Activated naive CD4-positive, alpha-beta T cell treated with anti-CD3 and anti-CD28 coated beads, Interleukin-2, amount 10 ng/mL, durations not matched to agents 7 days and 5 days (primary cell): Measurements from ENCODE around the gene CAMK1D.
"Not testable (repeated sequence)": the region's sequence is repeated elsewhere in the genome, so short reads cannot be mapped to it uniquely, and the experiment has no call there.

Experiments
- CTCF ChIA-PET: fragments of 350-600 bp; sonication (Branson Sonifier 250); formaldehyde crosslinking; loops from one replicate; lab custom pipeline; 2021; ENCODE audit warnings: antibody characterized with exemption; lab: Charles Lee
- DNase-seq: peaks from one replicate; pipeline ENCODE4 v3.0.0-alpha.2; 2020
- H3K27ac Mint-ChIP-seq: one replicate; pipeline ENCODE4 v1.8.0; 2021; ENCODE audit warnings: mild to moderate bottlenecking, moderate library complexity, mixed read lengths
- H3K27me3 Mint-ChIP-seq: one replicate; pipeline ENCODE4 v1.8.0; 2021; ENCODE audit warnings: mild to moderate bottlenecking, mixed read lengths
- H3K36me3 Mint-ChIP-seq: one replicate; pipeline ENCODE4 v1.8.0; 2021; ENCODE audit warnings: mixed read lengths
- H3K4me1 Mint-ChIP-seq: one replicate; pipeline ENCODE4 v1.8.0; 2021; ENCODE audit warnings: mixed read lengths
- H3K4me3 Mint-ChIP-seq: one replicate; pipeline ENCODE4 v1.8.0; 2021; ENCODE audit warnings: mild to moderate bottlenecking, moderate library complexity, mixed read lengths
- H3K9me3 Mint-ChIP-seq: one replicate; pipeline ENCODE4 v1.8.0; 2021; ENCODE audit warnings: mixed read lengths

The CAMK1D gene

DNA sequence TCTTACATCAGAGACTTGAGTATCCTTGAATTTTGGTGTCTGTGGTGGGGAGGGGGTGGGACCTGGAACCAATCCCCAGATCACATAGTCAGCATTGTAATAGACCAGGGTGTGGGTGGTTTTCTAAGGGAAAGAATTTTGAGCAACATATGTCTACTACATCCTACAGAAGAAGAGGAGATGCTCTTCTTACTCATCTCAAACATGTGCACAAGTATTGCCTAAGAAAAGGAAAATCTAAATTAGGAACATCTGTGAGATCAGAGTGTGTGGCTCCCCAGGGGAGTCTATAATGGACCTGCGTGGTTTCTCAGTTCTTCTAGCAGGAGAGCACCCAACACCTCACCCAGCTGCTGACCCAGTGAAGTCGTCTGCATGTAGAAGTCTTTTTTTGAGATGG lies 503.3 kb downstream of the CAMK1D start:
- H3K4me3 Mint-ChIP-seq, result no peak overlapping the region
- no peak for DNase-seq
- H3K27ac Mint-ChIP-seq, result no peak overlapping the region
- H3K9me3 Mint-ChIP-seq, result no peaks in the 10 kb centered on the region
- H3K4me1 Mint-ChIP-seq, result no peaks in the 10 kb centered on the region
- H3K36me3 Mint-ChIP-seq, result no peaks in the 10 kb centered on the region
- CTCF ChIA-PET, result no interaction called here
- peaks cover 17% of the 10 kb centered on the region for H3K27me3 Mint-ChIP-seq

DNA sequence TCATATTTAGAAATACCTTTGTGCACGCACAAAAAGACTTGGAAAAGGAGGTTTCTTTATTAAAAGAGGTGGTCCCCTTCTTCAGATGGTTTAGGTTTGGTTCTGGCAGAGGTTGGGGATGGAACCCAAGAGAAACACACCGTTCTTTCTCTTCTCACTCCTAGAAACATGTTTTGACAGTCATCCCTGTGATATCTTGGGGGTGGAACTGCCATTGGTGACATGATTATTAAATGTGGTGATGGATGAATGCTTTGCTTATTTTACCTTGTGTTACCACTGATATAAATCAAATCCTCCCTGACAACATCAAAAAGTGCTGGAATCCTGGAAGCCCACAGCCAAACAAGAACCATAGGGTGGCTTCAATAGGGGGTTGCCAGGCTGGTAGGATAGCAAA lies 505.6 kb downstream of the CAMK1D start:
- Mint-ChIP-seq H3K9me3 (no peaks in the 10 kb centered on the region), H3K36me3 (no peaks in the 10 kb centered on the region), H3K27me3 (peaks cover 7% of the 10 kb centered on the region), H3K4me3 (no peak overlapping the region), H3K27ac (no peak overlapping the region), H3K4me1 (no peaks in the 10 kb centered on the region)
- no peak for DNase-seq
- CTCF ChIA-PET, result no interaction called here

DNA sequence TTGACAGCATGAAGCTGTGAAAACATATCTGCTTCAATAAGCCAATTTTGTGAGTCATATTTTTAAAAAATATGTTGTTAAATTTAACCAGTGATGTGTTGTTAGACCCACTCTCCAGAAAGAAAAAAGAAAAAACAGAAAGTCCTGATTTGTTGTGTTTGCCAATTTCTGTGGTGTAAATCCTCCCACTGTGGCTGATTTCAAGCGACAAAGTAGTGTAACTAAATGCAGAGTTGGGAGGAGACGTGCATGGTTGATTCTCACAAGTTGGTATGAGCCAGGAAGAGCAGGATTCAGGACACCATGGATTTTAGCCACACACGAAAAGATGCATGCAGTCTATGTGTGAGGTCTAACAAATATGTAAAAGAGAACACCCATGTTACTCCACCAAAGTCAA lies 513.1 kb downstream of the CAMK1D start:
- Mint-ChIP-seq H3K27me3 (peaks cover 4% of the 10 kb centered on the region), H3K36me3 (no peaks in the 10 kb centered on the region), H3K9me3 (peaks cover 2% of the 10 kb centered on the region), H3K27ac (no peak overlapping the region), H3K4me1 (no peaks in the 10 kb centered on the region), H3K4me3 (no peak overlapping the region)
- CTCF ChIA-PET, result no interaction called here
- DNase-seq, result no peak

DNA sequence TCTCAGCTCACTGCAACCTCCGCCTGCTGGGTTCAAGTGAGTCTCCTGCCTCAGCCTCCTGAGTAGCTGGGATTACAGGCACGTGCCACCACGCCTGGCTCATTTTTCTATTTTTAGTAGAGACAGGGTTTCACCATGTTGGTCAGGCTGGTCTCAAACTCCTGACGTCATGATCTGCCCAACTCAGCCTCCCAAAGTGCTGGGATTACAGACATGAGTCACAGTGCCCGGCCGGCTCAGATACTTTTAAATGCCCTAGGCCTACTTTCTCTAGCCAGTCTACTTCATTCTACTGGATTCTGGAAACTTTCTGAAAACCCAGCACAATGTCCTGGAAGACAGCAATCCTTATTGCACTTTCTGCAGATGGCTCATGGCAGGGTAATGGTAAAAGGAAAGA lies 516.2 kb downstream of the CAMK1D start:
- H3K36me3 Mint-ChIP-seq, CTCF ChIA-PET, H3K4me1 Mint-ChIP-seq, H3K27me3 Mint-ChIP-seq, DNase-seq, H3K27ac Mint-ChIP-seq, H3K9me3 Mint-ChIP-seq, H3K4me3 Mint-ChIP-seq: not testable (repeated sequence)

DNA sequence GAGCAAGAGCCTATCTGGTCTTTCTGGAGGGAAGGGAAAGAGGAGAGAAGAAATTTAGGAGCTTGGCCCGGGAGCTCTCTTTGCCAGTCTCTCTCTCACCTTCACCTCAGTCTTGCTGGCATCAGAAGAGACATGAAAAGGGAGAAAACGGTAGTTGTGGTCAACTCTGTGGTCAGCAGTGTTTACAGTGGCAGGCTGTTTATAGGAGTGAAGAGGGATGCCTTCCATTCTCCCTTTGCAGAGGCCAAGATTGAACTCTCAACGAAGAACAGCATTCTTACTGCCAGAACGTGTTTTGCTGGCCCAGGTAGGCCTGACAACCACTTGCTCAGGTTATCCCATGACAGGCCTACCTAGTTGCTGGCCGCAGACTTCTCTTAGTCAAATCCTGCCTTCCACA lies 518.9 kb downstream of the CAMK1D start:
- CTCF ChIA-PET, result no interaction called here

DNA sequence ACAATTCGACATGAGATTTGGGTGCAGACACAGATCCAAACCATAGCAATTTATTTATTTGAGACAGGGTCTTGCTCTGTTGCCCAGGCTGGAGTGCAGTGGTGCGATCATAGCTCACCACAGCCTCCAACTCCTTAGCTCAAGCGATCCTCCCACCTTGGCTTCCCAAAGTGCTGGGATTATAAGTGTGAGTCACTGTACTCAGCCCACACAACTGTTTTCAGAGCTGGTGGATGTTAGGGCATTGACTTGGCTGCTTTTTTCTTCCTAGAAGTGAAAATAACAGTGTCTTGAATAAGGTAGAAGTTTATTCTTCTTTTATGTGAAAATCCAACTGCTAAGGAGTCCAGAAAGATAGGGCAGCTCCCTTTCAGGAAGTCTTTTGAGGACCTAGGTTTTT lies 520.1 kb downstream of the CAMK1D start:
- no peaks in the 10 kb centered on the region for H3K27me3 Mint-ChIP-seq
- H3K36me3 Mint-ChIP-seq, result no peaks in the 10 kb centered on the region
- H3K9me3 Mint-ChIP-seq, result no peaks in the 10 kb centered on the region
- no peak overlapping the region for H3K27ac Mint-ChIP-seq
- H3K4me1 Mint-ChIP-seq, result no peaks in the 10 kb centered on the region
- H3K4me3 Mint-ChIP-seq, result no peak overlapping the region
- CTCF ChIA-PET, result no interaction called here
- DNase-seq, result no peak

More for the DNA sequence above, 518.9 kb downstream of the CAMK1D start:
- Mint-ChIP-seq H3K27ac (no peak overlapping the region), H3K4me3 (no peak overlapping the region), H3K9me3 (no peaks in the 10 kb centered on the region), H3K27me3 (no peaks in the 10 kb centered on the region), H3K36me3 (no peaks in the 10 kb centered on the region), H3K4me1 (no peaks in the 10 kb centered on the region)
- DNase-seq, result no peak

DNA sequence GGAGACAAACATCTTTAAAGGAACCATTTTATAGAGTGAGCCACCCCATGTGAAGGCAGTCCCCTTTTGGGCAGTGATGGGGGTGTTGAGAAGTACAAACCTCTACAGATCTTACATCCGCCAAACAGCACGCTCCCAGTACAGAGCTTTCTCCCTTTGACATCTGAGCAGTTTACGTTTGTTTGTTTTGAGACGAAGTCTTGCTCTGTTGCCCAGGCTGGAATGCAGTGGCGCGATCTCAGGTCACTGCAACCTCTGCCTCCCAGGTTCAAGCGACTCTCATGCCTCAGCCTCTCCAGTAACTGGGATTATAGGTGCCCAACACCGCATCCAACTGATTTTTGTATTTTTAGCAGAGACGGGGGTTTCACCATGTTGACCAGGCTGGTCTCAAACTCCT lies 523.2 kb downstream of the CAMK1D start:
- no peak for DNase-seq
- Mint-ChIP-seq H3K27ac (no peak overlapping the region), H3K9me3 (no peaks in the 10 kb centered on the region), H3K36me3 (no peaks in the 10 kb centered on the region), H3K27me3 (peaks cover 6% of the 10 kb centered on the region), H3K4me1 (no peaks in the 10 kb centered on the region), H3K4me3 (no peak overlapping the region)
- CTCF ChIA-PET, result no interaction called here

DNA sequence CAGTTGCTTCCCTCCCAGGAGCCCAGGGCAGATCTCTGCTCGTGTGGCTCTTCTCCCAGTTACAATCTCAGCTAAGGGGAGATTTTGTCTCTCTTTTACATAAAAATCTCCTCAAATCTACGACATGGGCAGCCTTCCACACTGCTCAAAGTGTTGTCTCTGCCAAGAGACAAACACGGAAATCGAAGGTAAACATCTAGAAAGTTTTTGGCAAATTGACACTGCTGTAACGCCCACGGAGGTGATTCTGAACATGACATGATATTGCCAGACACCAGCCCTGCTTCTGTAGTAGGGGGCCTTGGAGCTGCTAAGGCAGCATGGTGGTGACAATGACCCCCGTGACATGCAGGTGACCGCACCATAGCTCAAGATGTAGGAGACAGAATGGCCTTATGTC lies 523.8 kb downstream of the CAMK1D start:
- Mint-ChIP-seq H3K36me3 (no peaks in the 10 kb centered on the region), H3K9me3 (no peaks in the 10 kb centered on the region), H3K4me3 (no peak overlapping the region), H3K27ac (no peak overlapping the region), H3K27me3 (peaks cover 6% of the 10 kb centered on the region), H3K4me1 (no peaks in the 10 kb centered on the region)
- CTCF ChIA-PET, result no interaction called here
- no peak for DNase-seq

DNA sequence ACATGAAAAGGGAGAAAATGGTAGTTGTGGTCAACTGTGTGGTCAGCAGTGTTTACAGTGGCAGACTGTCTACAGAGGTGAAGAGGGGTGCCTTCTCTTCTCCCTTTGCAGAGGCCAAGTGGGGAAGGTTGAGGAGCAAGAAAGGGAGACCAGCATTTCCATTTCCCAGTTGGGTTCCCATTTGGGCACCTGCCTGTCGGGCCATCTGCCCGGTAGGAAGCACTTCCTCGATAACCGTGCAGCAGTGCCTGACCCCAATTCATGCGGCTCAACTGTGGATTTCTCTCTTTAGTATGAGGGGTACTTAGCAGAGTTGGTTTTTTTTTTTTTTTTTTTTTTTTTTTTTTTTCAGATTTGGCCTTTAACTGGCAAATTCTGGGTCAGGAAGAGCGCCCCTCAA lies 525.2 kb downstream of the CAMK1D start:
- H3K27ac Mint-ChIP-seq, result no peak overlapping the region
- no peak overlapping the region for H3K4me3 Mint-ChIP-seq
- peaks cover 6% of the 10 kb centered on the region for H3K27me3 Mint-ChIP-seq
- CTCF ChIA-PET, result no interaction called here
- H3K9me3 Mint-ChIP-seq, result no peaks in the 10 kb centered on the region
- H3K36me3 Mint-ChIP-seq, result no peaks in the 10 kb centered on the region
- H3K4me1 Mint-ChIP-seq, result no peaks in the 10 kb centered on the region
- DNase-seq, result no peak

DNA sequence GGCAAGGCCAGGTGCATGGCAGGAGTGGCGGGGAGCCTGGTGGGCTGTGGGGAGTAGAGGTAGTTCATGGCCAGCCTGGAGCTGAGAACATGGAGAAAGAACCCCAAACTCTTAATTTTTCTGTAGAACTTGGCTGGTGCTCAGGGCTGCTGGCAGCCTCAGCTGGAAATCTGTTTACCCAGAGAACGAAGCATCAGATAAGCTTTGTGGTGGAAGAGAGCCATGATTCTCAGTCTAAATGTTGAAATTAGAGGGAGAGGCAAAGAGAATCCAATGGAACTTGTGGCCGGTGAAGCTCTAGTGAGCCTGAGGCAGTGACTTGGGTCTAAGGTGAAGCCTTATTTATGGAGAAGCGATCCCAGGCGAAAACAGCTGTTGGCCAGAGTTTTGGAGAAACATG lies 525.8 kb downstream of the CAMK1D start:
- no peak overlapping the region for H3K27ac Mint-ChIP-seq
- H3K27me3 Mint-ChIP-seq, result peaks cover 6% of the 10 kb centered on the region
- no peak for DNase-seq
- H3K4me1 Mint-ChIP-seq, result no peaks in the 10 kb centered on the region
- H3K4me3 Mint-ChIP-seq, result no peak overlapping the region
- no peaks in the 10 kb centered on the region for H3K36me3 Mint-ChIP-seq
- H3K9me3 Mint-ChIP-seq, result no peaks in the 10 kb centered on the region
- CTCF ChIA-PET, result no interaction called here

DNA sequence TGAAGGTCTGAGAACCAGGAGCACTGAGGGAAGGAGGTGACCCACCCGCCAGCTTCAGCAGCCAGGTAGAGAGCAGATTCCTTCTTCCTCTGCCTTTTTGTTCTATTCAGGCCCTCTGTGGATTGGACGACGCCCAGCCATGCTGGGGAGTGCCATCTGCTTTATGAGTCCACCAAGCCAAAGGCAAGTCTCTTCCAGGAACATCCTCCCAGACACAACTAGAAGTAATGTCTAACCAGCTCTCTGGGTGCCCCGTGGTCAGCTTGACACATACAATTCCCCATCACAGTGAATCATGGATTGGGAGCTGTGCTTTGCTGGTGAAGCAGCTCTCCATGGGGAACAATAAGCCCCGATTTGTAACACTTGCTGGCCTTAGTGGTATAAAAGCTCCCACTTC lies 526.9 kb downstream of the CAMK1D start:
- H3K27me3 Mint-ChIP-seq, result peaks cover 10% of the 10 kb centered on the region
- CTCF ChIA-PET, result no interaction called here

DNA sequence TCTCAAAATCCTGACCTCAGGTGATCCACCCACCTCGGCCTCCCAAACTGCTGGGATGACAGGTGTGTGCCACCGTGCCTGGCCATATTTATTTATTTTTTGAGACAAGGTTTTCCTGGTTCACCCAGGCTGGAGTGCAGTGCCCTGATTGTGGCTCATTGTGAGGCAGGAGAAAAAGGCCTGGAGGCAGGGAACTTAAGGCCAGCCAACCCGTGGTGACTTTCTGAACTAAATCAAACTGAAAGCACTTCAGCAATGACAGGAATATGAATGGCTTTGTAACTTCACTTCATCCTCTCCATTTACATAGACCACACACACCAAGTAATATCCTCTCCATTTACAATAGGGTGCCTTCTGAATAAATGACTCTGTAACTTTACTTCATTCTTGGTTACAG lies 527.8 kb downstream of the CAMK1D start:
- H3K36me3 Mint-ChIP-seq, result no peaks in the 10 kb centered on the region
- H3K27me3 Mint-ChIP-seq, result peaks cover 19% of the 10 kb centered on the region
- no peak for DNase-seq
- no peaks in the 10 kb centered on the region for H3K9me3 Mint-ChIP-seq
- CTCF ChIA-PET, result no interaction called here
- H3K27ac Mint-ChIP-seq, result no peak overlapping the region
- H3K4me3 Mint-ChIP-seq, result no peak overlapping the region
- no peaks in the 10 kb centered on the region for H3K4me1 Mint-ChIP-seq

More for the DNA sequence above, 526.9 kb downstream of the CAMK1D start:
- Mint-ChIP-seq H3K4me3 (no peak overlapping the region), H3K4me1 (no peaks in the 10 kb centered on the region), H3K27ac (no peak overlapping the region), H3K36me3 (no peaks in the 10 kb centered on the region), H3K9me3 (no peaks in the 10 kb centered on the region)
- DNase-seq, result no peak

DNA sequence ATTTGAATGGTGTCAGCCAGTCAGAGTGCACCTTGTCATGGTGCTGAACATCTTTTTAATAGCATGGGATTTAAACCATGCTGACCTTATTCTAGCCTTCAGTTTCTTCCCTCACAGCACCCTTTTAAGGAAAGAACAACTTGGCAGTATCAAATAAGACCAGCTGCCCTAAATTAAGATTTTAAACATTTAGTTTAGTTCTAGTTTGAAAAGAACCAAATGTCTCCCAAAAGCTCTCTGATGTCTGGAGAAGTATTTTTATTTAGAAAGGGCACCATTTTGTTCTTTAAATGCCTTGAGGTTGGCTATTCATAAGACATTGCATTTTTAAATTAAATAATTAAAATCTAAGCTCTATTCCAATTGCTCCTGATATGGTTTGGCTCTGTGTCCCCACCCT lies 531.1 kb downstream of the CAMK1D start:
- CTCF ChIA-PET, result no interaction called here
- DNase-seq, result no peak
- Mint-ChIP-seq H3K36me3 (no peaks in the 10 kb centered on the region), H3K27me3 (peaks cover 25% of the 10 kb centered on the region), H3K27ac (no peak overlapping the region), H3K9me3 (no peaks in the 10 kb centered on the region), H3K4me3 (no peak overlapping the region), H3K4me1 (no peaks in the 10 kb centered on the region)

DNA sequence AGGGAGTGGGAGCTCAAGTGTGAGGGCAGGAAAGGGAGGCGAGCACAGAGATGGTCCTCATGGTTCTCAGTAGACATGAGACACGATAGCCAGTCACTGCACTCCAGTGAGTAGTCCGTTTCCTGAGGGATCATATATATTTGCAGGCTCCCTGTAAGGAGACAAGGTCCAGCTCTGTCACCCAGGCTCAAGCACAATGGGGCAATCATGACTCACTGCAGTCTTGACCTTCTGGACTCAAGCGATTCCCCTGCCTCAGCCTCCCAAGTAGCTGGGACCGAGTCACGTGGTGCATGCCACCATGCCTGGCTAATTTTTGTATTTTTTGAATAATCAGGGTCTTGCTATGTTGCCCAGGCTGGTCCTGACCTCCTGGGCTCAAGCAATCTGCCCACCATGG lies 535.5 kb downstream of the CAMK1D start:
- CTCF ChIA-PET, result interaction anchor here (3.6 kb wide), 1 partner anchor 17 kb away, joined by 11 read pairs; no protein-coding TSS in a partner anchor
- Mint-ChIP-seq H3K9me3 (no peaks in the 10 kb centered on the region), H3K4me3 (no peak overlapping the region), H3K36me3 (no peaks in the 10 kb centered on the region), H3K27ac (no peak overlapping the region), H3K4me1 (no peaks in the 10 kb centered on the region), H3K27me3 (peaks cover 19% of the 10 kb centered on the region)
- no peak for DNase-seq
